ENCODE results near the gene PRM1. TPM values are rescaled to one million over a fixed set of nuclear protein-coding genes. Genes with fewer than 3 reads are reported as not detected.

Gene PRM1
- total RNA-seq, 2 donors from 2014 or later = 1.8 to 992 TPM

- intact Hi-C loops (cut with DNase I) = no loop called here
Measured at GRCh38 chr16:11310634-11310977, 29.5 kb upstream of the PRM1 start.

GRCh38 chr16:11309895-11310633, 28.9 kb upstream of the PRM1 start:
- H3K4me1 ChIP-seq (replicated peaks) = no peaks in the 10 kb centered on the region
- no peak for DNase-seq (ENCODE audit: low spot score)
- H3K27me3 ChIP-seq (replicated peaks; ENCODE audit: insufficient read depth) = no peaks in the 10 kb centered on the region
- no peak overlapping the region for H3K4me3 ChIP-seq
- intact Hi-C loops (cut with DNase I) = no loop called here
- no peak for TF ChIP-seq CTCF (IDR thresholded peaks at IDR 0.05)
- 68% methylated on average over 9 of the region's 9 CpGs for WGBS
- no peaks in the 10 kb centered on the region for H3K9me3 ChIP-seq
- H3K36me3 ChIP-seq = no peaks in the 10 kb centered on the region
- no peak overlapping the region for H3K27ac ChIP-seq

More at GRCh38 chr16:11310634-11310977, 29.5 kb upstream of the PRM1 start:
- TF ChIP-seq POLR2AphosphoS5 (IDR thresholded peaks at IDR 0.05) = no peak
- TF ChIP-seq CTCF (IDR thresholded peaks at IDR 0.05) = no peak
- no peak for TF ChIP-seq POLR2A (IDR thresholded peaks at IDR 0.05)
- no peaks in the 10 kb centered on the region for H3K36me3 ChIP-seq
- H3K4me3 ChIP-seq = no peak overlapping the region
- H3K27ac ChIP-seq = no peak overlapping the region
- H3K27me3 ChIP-seq (replicated peaks; ENCODE audit: insufficient read depth) = no peaks in the 10 kb centered on the region
- no peak for DNase-seq (ENCODE audit: low spot score)
- 97% methylated on average over 3 of the region's 3 CpGs for WGBS
- H3K4me1 ChIP-seq (replicated peaks) = no peaks in the 10 kb centered on the region
- H3K9me3 ChIP-seq = no peaks in the 10 kb centered on the region

DNA sequence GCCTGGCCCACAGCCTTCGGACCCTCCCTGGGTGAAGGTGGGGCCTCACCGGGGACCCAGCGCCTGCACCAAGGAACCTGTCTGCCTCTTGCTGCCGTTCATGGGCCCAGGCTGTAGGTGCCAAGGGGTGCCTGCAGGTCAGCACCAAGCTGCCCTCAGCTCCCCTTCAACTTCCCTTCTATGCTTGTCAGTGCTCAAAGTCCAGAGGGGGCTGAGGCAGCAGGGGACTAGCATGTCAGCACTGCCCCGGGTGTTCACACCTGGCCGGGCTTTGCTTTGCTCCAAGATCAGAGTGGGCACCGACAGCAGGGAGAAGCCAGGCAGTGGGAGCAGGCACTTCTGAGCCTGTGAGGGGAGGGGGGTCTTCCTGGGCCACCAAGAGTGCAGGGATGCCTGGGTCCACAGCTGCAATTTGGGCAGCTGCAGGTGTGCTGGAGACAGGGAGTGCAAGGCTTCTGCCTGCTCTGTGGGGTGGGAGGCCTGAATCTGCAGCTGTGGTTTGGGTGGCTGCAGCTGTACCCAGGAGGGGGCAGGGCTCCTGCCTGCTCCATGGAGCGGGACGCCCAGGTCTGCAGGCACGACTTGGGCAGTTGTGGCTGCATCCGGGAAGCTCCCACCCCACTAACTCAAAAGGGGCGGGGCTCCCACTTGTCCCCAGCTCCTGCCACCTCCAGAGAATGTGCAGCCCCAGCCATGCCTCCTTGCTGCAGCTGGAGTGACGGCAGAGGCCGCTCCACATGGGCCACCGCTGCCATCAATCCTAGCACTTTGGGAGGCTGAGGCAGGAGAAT, 27.6 kb upstream of the PRM1 start:
- Histone ChIP-seq H3K4me1 (replicated peaks) (no peaks in the 10 kb centered on the region), H3K4me3 (no peak overlapping the region), H3K36me3 (no peaks in the 10 kb centered on the region), H3K27ac (no peak overlapping the region), H3K9me3 (no peaks in the 10 kb centered on the region), H3K27me3 (replicated peaks; ENCODE audit: insufficient read depth) (no peaks in the 10 kb centered on the region)
- no peak for DNase-seq (ENCODE audit: low spot score)
- TF ChIP-seq POLR2AphosphoS5 (IDR thresholded peaks at IDR 0.05) (no peak), POLR2A (IDR thresholded peaks at IDR 0.05) (no peak), CTCF (IDR thresholded peaks at IDR 0.05) (no peak)
- WGBS = 73% methylated on average over 15 of the region's 15 CpGs
- intact Hi-C loops (cut with DNase I) = no loop called here

- TF ChIP-seq POLR2AphosphoS5 (IDR thresholded peaks at IDR 0.05) (no peak), CTCF (IDR thresholded peaks at IDR 0.05) (no peak), POLR2A (IDR thresholded peaks at IDR 0.05) (no peak)
- Histone ChIP-seq H3K27me3 (replicated peaks; ENCODE audit: insufficient read depth) (no peaks in the 10 kb centered on the region), H3K4me1 (replicated peaks) (no peaks in the 10 kb centered on the region), H3K27ac (no peak overlapping the region), H3K36me3 (no peaks in the 10 kb centered on the region), H3K4me3 (no peak overlapping the region), H3K9me3 (no peaks in the 10 kb centered on the region)
- 86% methylated on average over 21 of the region's 21 CpGs for WGBS
- DNase-seq (ENCODE audit: low spot score) = no peak
- intact Hi-C loops (cut with DNase I) = no loop called here
Measured at GRCh38 chr16:11307639-11308492, 26.7 kb upstream of the PRM1 start.

Data from prostate gland (tissue), 2 donors.